ENCODE measurements around the gene CDK12.

Gene CDK12

GRCh38 chr17:39551879-39552278, 90.6 kb downstream of the CDK12 start:
- DNase-seq: no peak

GRCh38 chr17:39553341-39553945, 92.2 kb downstream of the CDK12 start:
- DNase-seq: no peak

GRCh38 chr17:39555368-39555767, 94.1 kb downstream of the CDK12 start:
- DNase-seq: no peak

- DNase-seq: no peak
Observed at GRCh38 chr17:39556423-39556822, 95.1 kb downstream of the CDK12 start.

- no peak for DNase-seq
Observed at GRCh38 chr17:39562395-39562794, 101.1 kb downstream of the CDK12 start.

- no peak for DNase-seq
Observed at GRCh38 chr17:39562976-39563375, 101.7 kb downstream of the CDK12 start.

- no peak for DNase-seq
Observed at GRCh38 chr17:39563476-39563875, 102.2 kb downstream of the CDK12 start.

GRCh38 chr17:39564211-39564848, 103.0 kb downstream of the CDK12 start:
- DNase-seq: no peak

GRCh38 chr17:39566094-39566850, 105.0 kb downstream of the CDK12 start:
- no peak for DNase-seq

- DNase-seq: no peak
Observed at GRCh38 chr17:39568702-39569101, 107.4 kb downstream of the CDK12 start.

- no peak for DNase-seq
Observed at GRCh38 chr17:39569126-39569525, 107.8 kb downstream of the CDK12 start.

- DNase-seq: no peak
Observed at GRCh38 chr17:39572121-39572520, 110.8 kb downstream of the CDK12 start.

- DNase-seq: peak; percentile 32
Observed at GRCh38 chr17:39573447-39574298, 112.4 kb downstream of the CDK12 start.

GRCh38 chr17:39576187-39576586, 114.9 kb downstream of the CDK12 start:
- no peak for DNase-seq

- no peak for DNase-seq
Observed at GRCh38 chr17:39578272-39578671, 117.0 kb downstream of the CDK12 start.

GRCh38 chr17:39579318-39580081, 118.2 kb downstream of the CDK12 start:
- no peak for DNase-seq

GRCh38 chr17:39580082-39580468, 118.8 kb downstream of the CDK12 start:
- no peak for DNase-seq

GRCh38 chr17:39581071-39581758, 119.9 kb downstream of the CDK12 start:
- DNase-seq: no peak

GRCh38 chr17:39581759-39582085, 120.4 kb downstream of the CDK12 start:
- no peak for DNase-seq

- DNase-seq: no peak
Observed at GRCh38 chr17:39582658-39583057, 121.4 kb downstream of the CDK12 start.

Measured in stimulated activated CD4-positive, alpha-beta T cell treated with anti-CD3 and anti-CD28 coated beads, Interleukin-4, amount 100 ng/mL, for 1 hour (primary cell).